ENCODE data around the gene SLC17A2. TPM values are rescaled to one million over a fixed set of nuclear protein-coding genes. Genes with fewer than 3 reads are reported as not detected.

The SLC17A2 gene, protein sequence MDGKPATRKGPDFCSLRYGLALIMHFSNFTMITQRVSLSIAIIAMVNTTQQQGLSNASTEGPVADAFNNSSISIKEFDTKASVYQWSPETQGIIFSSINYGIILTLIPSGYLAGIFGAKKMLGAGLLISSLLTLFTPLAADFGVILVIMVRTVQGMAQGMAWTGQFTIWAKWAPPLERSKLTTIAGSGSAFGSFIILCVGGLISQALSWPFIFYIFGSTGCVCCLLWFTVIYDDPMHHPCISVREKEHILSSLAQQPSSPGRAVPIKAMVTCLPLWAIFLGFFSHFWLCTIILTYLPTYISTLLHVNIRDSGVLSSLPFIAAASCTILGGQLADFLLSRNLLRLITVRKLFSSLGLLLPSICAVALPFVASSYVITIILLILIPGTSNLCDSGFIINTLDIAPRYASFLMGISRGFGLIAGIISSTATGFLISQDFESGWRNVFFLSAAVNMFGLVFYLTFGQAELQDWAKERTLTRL
- not detected for polyA plus RNA-seq (2013, experiment 1 of 2)
- polyA plus RNA-seq (2013, experiment 2 of 2) = not detected

DNA sequence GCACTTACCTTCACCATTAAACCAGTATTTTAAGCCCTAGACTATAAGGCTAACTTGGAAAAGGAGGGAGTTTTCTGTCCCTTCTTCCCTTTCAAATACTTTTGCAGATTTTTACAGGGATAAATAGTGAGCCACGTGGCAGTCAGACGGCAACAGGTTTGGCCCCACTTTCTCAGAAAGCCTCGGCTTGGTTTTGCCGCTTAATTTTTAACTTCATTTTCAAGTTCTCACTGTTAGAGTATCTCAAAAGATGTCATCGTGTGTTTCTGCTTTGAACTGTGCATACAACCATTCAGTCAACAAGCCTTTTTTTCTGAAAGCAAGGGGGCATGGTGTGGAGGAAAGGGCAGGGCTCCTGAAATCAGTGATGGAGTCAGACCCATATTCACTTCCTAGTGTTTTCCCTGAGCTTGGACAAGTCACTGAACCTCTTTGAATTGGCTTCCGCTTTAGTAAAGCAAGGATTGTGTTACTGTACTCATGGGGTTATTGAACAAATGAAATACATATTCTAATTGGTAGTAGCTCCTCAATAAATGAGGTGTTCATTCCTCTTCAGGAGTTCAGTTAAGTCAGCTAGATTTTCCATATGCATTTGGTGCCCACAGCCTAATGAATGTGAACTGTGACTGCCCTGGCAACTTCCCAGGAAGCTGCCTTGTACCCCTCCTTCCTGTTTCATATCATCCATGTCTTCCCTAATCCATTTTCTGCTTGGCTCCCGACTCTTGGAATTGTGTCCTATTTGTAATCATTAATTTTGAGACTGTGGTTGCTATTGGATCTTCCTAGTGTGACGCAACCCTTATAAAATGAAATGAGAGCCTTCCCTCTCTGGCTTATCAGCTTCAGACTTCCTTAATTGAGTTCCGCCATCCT, at the start of gene SLC17A2:
Gene SLC17A2 (minus strand): TSS at position 160 of the 879 bp plus-strand sequence. CDS start 4,895 bp downstream, outside the sequence.
- Histone ChIP-seq H4K5ac (ENCODE audit: low read length) (no peak within 1 kb of the TSS), H3K56ac (ENCODE audit: low read length) (no peak within 1 kb of the TSS), H3K4me1 (ENCODE audit: control insufficient read depth, low read depth, low read length) (no peaks in the 10 kb centered on the region), H3K23ac (ENCODE audit: low read length) (no peak within 1 kb of the TSS), H2BK120ac (ENCODE audit: low read depth, low read length) (no peak within 1 kb of the TSS), H3K9ac (ENCODE audit: low read length) (no peak within 1 kb of the TSS), H3K36me3 (ENCODE audit: control insufficient read depth, insufficient read depth, low read length) (no peaks in the 10 kb centered on the region), H2BK5ac (ENCODE audit: low read length) (no peak within 1 kb of the TSS), H3K4me2 (ENCODE audit: low read length) (no peak within 1 kb of the TSS), H3K4me3 (ENCODE audit: low read length) (no peak within 1 kb of the TSS), H3K18ac (ENCODE audit: low read length) (no peak within 1 kb of the TSS), H2BK15ac (replicated peaks; ENCODE audit: low read depth) (no peak within 1 kb of the TSS), H3K79me1 (ENCODE audit: low read length) (no peaks in the 10 kb centered on the region), H2AK5ac (ENCODE audit: low read length) (no peak within 1 kb of the TSS), H3K27ac (ENCODE audit: low read depth, low read length) (no peak within 1 kb of the TSS), H3K4ac (ENCODE audit: low read depth, low read length) (no peak within 1 kb of the TSS), H4K8ac (ENCODE audit: low read depth, low read length) (no peak within 1 kb of the TSS), H3K79me2 (ENCODE audit: control insufficient read depth, insufficient read depth, low read length) (no peaks in the 10 kb centered on the region), H3K27me3 (ENCODE audit: insufficient read depth, low read length, poor library complexity) (no peaks in the 10 kb centered on the region)
- DNase-seq = no peak
- WGBS (ENCODE audit: extremely low coverage, insufficient coverage, low lambda C conversion rate) = no CpG with 5 or more reads among the region's 9 CpGs

DNA sequence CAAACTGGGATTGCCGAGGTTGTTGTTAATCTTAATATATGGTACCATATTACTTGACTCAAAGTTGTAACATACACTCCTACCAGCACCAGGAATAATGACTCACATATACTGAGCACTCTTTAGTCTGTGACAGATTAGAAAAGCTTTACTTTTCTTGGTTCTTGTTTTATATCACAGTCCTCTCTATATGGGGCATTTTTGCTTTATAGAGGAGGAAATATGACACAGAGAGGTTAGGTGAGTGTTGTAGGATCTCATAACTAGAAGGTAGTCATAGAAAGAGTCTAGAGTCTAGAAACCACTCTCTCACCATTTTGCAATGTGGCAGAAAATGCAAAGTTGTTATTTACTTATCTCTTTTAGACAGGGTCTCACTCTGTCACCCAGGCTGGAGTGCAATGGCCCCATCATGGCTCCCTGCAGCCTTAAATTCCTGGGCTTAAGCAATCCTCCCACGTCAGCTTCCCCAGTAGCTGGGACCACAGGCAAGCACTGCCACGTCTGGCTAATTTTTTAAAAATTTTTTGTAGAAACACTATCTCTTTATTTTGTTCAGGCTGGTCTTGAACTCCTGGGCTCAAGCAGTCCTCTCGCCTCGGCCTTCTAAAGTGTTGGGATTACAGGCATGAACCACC, 45.6 kb upstream of the SLC17A2 start:
- Histone ChIP-seq H3K4ac (ENCODE audit: low read depth, low read length) (no peak overlapping the region), H3K79me2 (ENCODE audit: control insufficient read depth, insufficient read depth, low read length) (no peaks in the 10 kb centered on the region), H3K27ac (ENCODE audit: low read depth, low read length) (no peak overlapping the region), H3K18ac (ENCODE audit: low read length) (no peak overlapping the region), H2BK15ac (replicated peaks; ENCODE audit: low read depth) (no peak overlapping the region), H3K79me1 (ENCODE audit: low read length) (no peaks in the 10 kb centered on the region), H3K23ac (ENCODE audit: low read length) (no peak overlapping the region), H4K8ac (ENCODE audit: low read depth, low read length) (no peak overlapping the region), H3K9ac (ENCODE audit: low read length) (no peak overlapping the region), H3K4me3 (ENCODE audit: low read length) (no peak overlapping the region), H3K4me1 (ENCODE audit: control insufficient read depth, low read depth, low read length) (no peaks in the 10 kb centered on the region), H3K56ac (ENCODE audit: low read length) (no peak overlapping the region), H4K5ac (ENCODE audit: low read length) (no peak overlapping the region), H3K4me2 (ENCODE audit: low read length) (no peak overlapping the region), H2BK120ac (ENCODE audit: low read depth, low read length) (no peak overlapping the region), H2BK5ac (ENCODE audit: low read length) (no peak overlapping the region), H3K36me3 (ENCODE audit: control insufficient read depth, insufficient read depth, low read length) (no peaks in the 10 kb centered on the region), H2AK5ac (ENCODE audit: low read length) (no peak overlapping the region), H3K27me3 (ENCODE audit: insufficient read depth, low read length, poor library complexity) (no peaks in the 10 kb centered on the region)
- DNase-seq = no peak
- WGBS (ENCODE audit: extremely low coverage, insufficient coverage, low lambda C conversion rate) = no CpG with 5 or more reads among the region's 5 CpGs

DNA sequence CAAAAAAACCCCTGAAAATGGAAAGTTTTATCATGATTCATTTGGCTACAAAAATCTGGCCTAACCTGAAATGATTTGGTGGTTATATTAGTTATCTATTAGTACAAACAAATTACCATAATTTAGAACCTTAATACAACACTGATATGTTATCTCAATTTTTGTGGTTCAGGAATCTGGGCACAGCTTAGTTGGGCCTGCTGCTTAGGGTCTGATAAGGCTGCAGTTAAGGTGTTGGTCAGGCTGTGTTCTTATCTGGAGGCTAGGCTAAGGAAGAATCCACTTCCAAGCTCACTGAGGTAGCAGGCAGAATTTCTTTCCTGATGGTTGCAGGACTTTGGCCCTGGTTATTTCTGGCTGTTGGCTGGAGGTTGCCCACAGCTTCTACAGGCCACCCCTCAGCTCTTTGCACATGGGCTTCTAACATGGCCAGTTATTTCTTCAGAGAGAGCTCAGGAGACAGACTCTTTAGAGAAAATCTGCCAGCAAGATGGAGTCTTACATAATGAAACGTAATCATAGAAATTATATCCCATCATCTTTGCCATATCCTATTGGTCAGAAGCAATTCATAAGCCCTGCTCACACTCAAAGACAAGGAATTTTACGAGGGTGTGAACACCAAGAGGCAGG, 43.5 kb upstream of the SLC17A2 start:
- Histone ChIP-seq H3K36me3 (ENCODE audit: control insufficient read depth, insufficient read depth, low read length) (no peaks in the 10 kb centered on the region), H3K4me3 (ENCODE audit: low read length) (no peak overlapping the region), H3K23ac (ENCODE audit: low read length) (no peak overlapping the region), H2BK15ac (replicated peaks; ENCODE audit: low read depth) (no peak overlapping the region), H3K27ac (ENCODE audit: low read depth, low read length) (no peak overlapping the region), H4K5ac (ENCODE audit: low read length) (no peak overlapping the region), H4K8ac (ENCODE audit: low read depth, low read length) (no peak overlapping the region), H3K27me3 (ENCODE audit: insufficient read depth, low read length, poor library complexity) (no peaks in the 10 kb centered on the region), H3K18ac (ENCODE audit: low read length) (no peak overlapping the region), H3K9ac (ENCODE audit: low read length) (no peak overlapping the region), H3K4me2 (ENCODE audit: low read length) (no peak overlapping the region), H3K4me1 (ENCODE audit: control insufficient read depth, low read depth, low read length) (no peaks in the 10 kb centered on the region), H3K79me1 (ENCODE audit: low read length) (no peaks in the 10 kb centered on the region), H2BK120ac (ENCODE audit: low read depth, low read length) (no peak overlapping the region), H2BK5ac (ENCODE audit: low read length) (no peak overlapping the region), H3K4ac (ENCODE audit: low read depth, low read length) (no peak overlapping the region), H2AK5ac (ENCODE audit: low read length) (no peak overlapping the region), H3K79me2 (ENCODE audit: control insufficient read depth, insufficient read depth, low read length) (no peaks in the 10 kb centered on the region), H3K56ac (ENCODE audit: low read length) (no peak overlapping the region)
- peak; percentile 83 for DNase-seq
- no CpG with 5 or more reads among the region's 2 CpGs for WGBS (ENCODE audit: extremely low coverage, insufficient coverage, low lambda C conversion rate)

DNA sequence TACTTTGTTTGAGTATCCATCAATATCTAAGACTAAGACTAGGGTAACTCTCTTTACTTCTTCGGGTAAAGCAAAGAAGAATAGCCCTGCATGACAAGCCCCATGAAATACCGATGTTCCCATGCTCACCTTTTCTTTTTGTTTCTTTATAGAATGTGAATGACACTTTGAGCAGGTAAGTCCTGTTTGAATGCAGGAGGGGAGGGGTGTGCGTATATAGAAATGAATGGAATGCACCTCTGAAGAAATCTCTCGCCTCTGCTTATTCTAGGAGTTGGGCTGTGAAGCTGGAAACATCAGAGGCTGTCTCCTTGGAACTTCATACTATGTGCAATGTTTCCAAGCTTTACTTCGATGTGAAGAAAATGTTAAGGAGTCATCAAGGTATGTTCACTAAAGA, 42.4 kb upstream of the SLC17A2 start:
- H3K79me2 ChIP-seq (ENCODE audit: control insufficient read depth, insufficient read depth, low read length) = no peaks in the 10 kb centered on the region
- no CpG with 5 or more reads among the region's 5 CpGs for WGBS (ENCODE audit: extremely low coverage, insufficient coverage, low lambda C conversion rate)
- H4K8ac ChIP-seq (ENCODE audit: low read depth, low read length) = no peak overlapping the region
- H2BK15ac ChIP-seq (replicated peaks; ENCODE audit: low read depth) = no peak overlapping the region
- H3K4ac ChIP-seq (ENCODE audit: low read depth, low read length) = no peak overlapping the region
- H4K5ac ChIP-seq (ENCODE audit: low read length) = no peak overlapping the region
- no peaks in the 10 kb centered on the region for H3K4me1 ChIP-seq (ENCODE audit: control insufficient read depth, low read depth, low read length)
- no peaks in the 10 kb centered on the region for H3K79me1 ChIP-seq (ENCODE audit: low read length)
- DNase-seq = no peak
- H3K23ac ChIP-seq (ENCODE audit: low read length) = no peak overlapping the region
- H3K9ac ChIP-seq (ENCODE audit: low read length) = no peak overlapping the region
- no peak overlapping the region for H3K4me3 ChIP-seq (ENCODE audit: low read length)
- no peak overlapping the region for H2BK5ac ChIP-seq (ENCODE audit: low read length)
- H3K4me2 ChIP-seq (ENCODE audit: low read length) = no peak overlapping the region
- H3K18ac ChIP-seq (ENCODE audit: low read length) = no peak overlapping the region
- no peak overlapping the region for H3K27ac ChIP-seq (ENCODE audit: low read depth, low read length)
- no peak overlapping the region for H3K56ac ChIP-seq (ENCODE audit: low read length)
- H2BK120ac ChIP-seq (ENCODE audit: low read depth, low read length) = no peak overlapping the region
- peaks cover under 1% of the 10 kb centered on the region for H3K27me3 ChIP-seq (ENCODE audit: insufficient read depth, low read length, poor library complexity)
- no peaks in the 10 kb centered on the region for H3K36me3 ChIP-seq (ENCODE audit: control insufficient read depth, insufficient read depth, low read length)
- H2AK5ac ChIP-seq (ENCODE audit: low read length) = no peak overlapping the region

DNA sequence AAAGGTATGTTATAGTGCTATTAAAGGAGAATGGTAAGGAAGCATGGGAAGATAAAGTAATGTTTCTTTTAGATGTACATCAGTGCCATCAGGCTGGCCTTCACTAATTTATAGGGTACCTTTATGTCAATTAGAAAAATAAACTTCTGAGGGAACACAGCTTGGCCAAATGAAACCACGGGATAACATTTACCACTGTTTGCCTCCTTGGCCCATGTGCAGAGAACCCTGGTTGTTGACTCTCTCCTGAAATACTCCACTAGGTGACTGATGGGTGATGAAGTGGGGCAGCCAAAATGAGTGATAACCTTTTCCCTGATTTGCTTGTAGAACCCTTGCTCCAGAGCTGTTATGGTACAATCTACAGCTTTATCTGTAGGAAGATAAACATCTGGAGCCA, 41.6 kb upstream of the SLC17A2 start:
- H4K8ac ChIP-seq (ENCODE audit: low read depth, low read length) = no peak overlapping the region
- peaks cover 2% of the 10 kb centered on the region for H3K27me3 ChIP-seq (ENCODE audit: insufficient read depth, low read length, poor library complexity)
- no peak overlapping the region for H3K56ac ChIP-seq (ENCODE audit: low read length)
- no peaks in the 10 kb centered on the region for H3K4me1 ChIP-seq (ENCODE audit: control insufficient read depth, low read depth, low read length)
- no peak for DNase-seq
- H3K27ac ChIP-seq (ENCODE audit: low read depth, low read length) = no peak overlapping the region
- H2AK5ac ChIP-seq (ENCODE audit: low read length) = no peak overlapping the region
- WGBS (ENCODE audit: extremely low coverage, insufficient coverage, low lambda C conversion rate) = no CpG with 5 or more reads among the region's 1 CpG
- H3K79me2 ChIP-seq (ENCODE audit: control insufficient read depth, insufficient read depth, low read length) = no peaks in the 10 kb centered on the region
- no peak overlapping the region for H2BK15ac ChIP-seq (replicated peaks; ENCODE audit: low read depth)
- H2BK120ac ChIP-seq (ENCODE audit: low read depth, low read length) = no peak overlapping the region
- H3K4ac ChIP-seq (ENCODE audit: low read depth, low read length) = no peak overlapping the region
- H4K5ac ChIP-seq (ENCODE audit: low read length) = no peak overlapping the region
- no peak overlapping the region for H3K18ac ChIP-seq (ENCODE audit: low read length)
- H3K4me2 ChIP-seq (ENCODE audit: low read length) = no peak overlapping the region
- no peak overlapping the region for H3K9ac ChIP-seq (ENCODE audit: low read length)
- H3K23ac ChIP-seq (ENCODE audit: low read length) = no peak overlapping the region
- no peak overlapping the region for H2BK5ac ChIP-seq (ENCODE audit: low read length)
- H3K4me3 ChIP-seq (ENCODE audit: low read length) = no peak overlapping the region
- no peaks in the 10 kb centered on the region for H3K36me3 ChIP-seq (ENCODE audit: control insufficient read depth, insufficient read depth, low read length)
- no peaks in the 10 kb centered on the region for H3K79me1 ChIP-seq (ENCODE audit: low read length)

Measured in mesendoderm (in vitro differentiated cells).